K562 (cell line): ENCODE results near the gene ADRB1. TPM values are rescaled to one million over a fixed set of nuclear protein-coding genes. Genes with fewer than 3 reads are reported as not detected.

Experiments used
- ATAC-seq: fragments of 200-7000 bp; cut with Tn5 transposase; 3 replicates; pipeline ENCODE4 v1.9.1; 2020; ENCODE audit warnings: moderate library complexity
- BruUV-seq: library from RNA; stranded (reverse); fragments of 400-500 nt; replicated peaks from 2 replicates; lab custom pipeline; 2021; lab: Mats Ljungman, UMichigan
- CTCF ChIA-PET: fragments of 300-600 bp; formaldehyde crosslinking; extraction: SDS; loops from one replicate; lab custom pipeline; 2021; ENCODE audit warnings: low intra/inter-chr PET ratio; lab: Yijun Ruan, JAX
- POLR2A ChIA-PET: fragments of 300-600, 350-650 bp; sonication (Branson Sonifier 250); formaldehyde crosslinking; extraction: SDS; loops from one replicate; lab custom pipeline; 2021; ENCODE audit warnings: antibody characterized with exemption, inconsistent platforms; lab: Yijun Ruan, JAX
- DNase-seq, 4 experiments: peaks; one replicate each; pipeline versions ENCODE4 v3.0.0 to v3.0.0-alpha.2; 2011 to 2018; ENCODE audit warnings: low spot score in 3 of 4, mixed read lengths in 3 of 4; ENCODE audit errors: extremely low read depth in 1 of 4
- FAIRE-seq: peaks from 2 replicates; lab custom pipeline; 2011; peaks lifted over from hg19 to GRCh38; lab: Jason Lieb, UNC
- H2AFZ ChIP-seq: 2 replicates; pipeline ENCODE4 v1.6.0; 2011; ENCODE audit warnings: low read depth, low read length, control low read depth, inconsistent platforms
- H3K27ac ChIP-seq: fragments of 200-600 bp; 3 replicates; pipeline ENCODE4 v1.8.0; 2011; ENCODE audit warnings: low read depth, mild to moderate bottlenecking, control low read depth, inconsistent platforms, low read length, moderate library complexity, mixed read lengths; ENCODE audit errors: extremely low read depth
- H3K27me3 ChIP-seq, 2 experiments: fragments of 300-600 bp in 1 of 2; 2 replicates in 1 of 2; 3 replicates in 1 of 2; pipeline versions ENCODE4 v1.6.0 to v1.8.0; 2011; ENCODE audit warnings: inconsistent platforms in 2 of 2, low read length in 2 of 2, mild to moderate bottlenecking in 1 of 2, mixed read lengths in 1 of 2, moderate library complexity in 1 of 2; ENCODE audit not compliant: control insufficient read depth in 2 of 2, insufficient read depth in 2 of 2
- H3K36me3 ChIP-seq: fragments of 300-600 bp; 3 replicates; pipeline ENCODE4 v1.8.0; 2011; ENCODE audit warnings: mild to moderate bottlenecking, low read length, inconsistent platforms; ENCODE audit not compliant: control insufficient read depth, insufficient read depth
- H3K4me1 ChIP-seq, 2 experiments: fragments of 200-600 bp in 1 of 2; replicated peaks in 1 of 2; 2 replicates in 1 of 2; 3 replicates in 1 of 2; pipeline versions ENCODE4 v1.5.1 to v1.8.0; 2011; ENCODE audit warnings: inconsistent platforms in 2 of 2, low read length in 2 of 2, mild to moderate bottlenecking in 1 of 2, mixed read lengths in 1 of 2, moderate library complexity in 1 of 2; ENCODE audit not compliant: control insufficient read depth in 2 of 2, insufficient read depth in 2 of 2
- H3K4me2 ChIP-seq: 2 replicates; pipeline ENCODE4 v1.6.1; 2011; ENCODE audit warnings: low read length, control low read depth, inconsistent platforms, mixed read lengths; ENCODE audit not compliant: insufficient read depth
- H3K4me3 ChIP-seq: fragments of 200-600 bp; sonication (generic), shearing (Covaris generic); 2 replicates; pipeline ENCODE4 v1.5.1; 2016; ENCODE audit warnings: control low read depth, inconsistent platforms
- H3K79me2 ChIP-seq: fragments of 200-600 bp; 3 replicates; pipeline ENCODE4 v1.8.0; 2011; ENCODE audit warnings: low read length, inconsistent platforms; ENCODE audit not compliant: control insufficient read depth, insufficient read depth
- H3K9ac ChIP-seq, 2 experiments: 2 replicates each; pipeline versions ENCODE4 v1.6.0 to v1.6.1; 2011; ENCODE audit warnings: low read depth in 2 of 2, low read length in 2 of 2, control low read depth in 1 of 2, inconsistent platforms in 1 of 2, mild to moderate bottlenecking in 1 of 2, mixed read lengths in 1 of 2; ENCODE audit not compliant: insufficient read depth in 1 of 2
- H3K9me1 ChIP-seq: one replicate; pipeline ENCODE4 v1.6.0; 2011; ENCODE audit warnings: inconsistent platforms, mild to moderate bottlenecking, low read length, moderate library complexity; ENCODE audit not compliant: control insufficient read depth, insufficient read depth
- H3K9me3 ChIP-seq: replicated peaks from 2 replicates; pipeline ENCODE4 v1.5.1; 2011; ENCODE audit warnings: low read depth, low read length, inconsistent platforms; ENCODE audit not compliant: control insufficient read depth, insufficient read depth
- H4K20me1 ChIP-seq: replicated peaks from 2 replicates; pipeline ENCODE4 v1.6.1; 2011; ENCODE audit warnings: low read length, inconsistent platforms, mixed read lengths; ENCODE audit not compliant: control insufficient read depth, insufficient read depth
- CXXC5 ChIP-seq: fragments of 250-450 bp; sonication (Bioruptor Pico); IDR thresholded peaks from 2 replicates; pipeline ENCODE4 v1.8.0; 2022; ENCODE audit warnings: inconsistent platforms, mild to moderate bottlenecking, moderate library complexity
- GATAD2B ChIP-seq: fragments of 450-650 bp; IDR thresholded peaks from 2 replicates; pipeline ENCODE4 v1.6.1; 2017; ENCODE audit warnings: mild to moderate bottlenecking, borderline replicate concordance
- RFX1 ChIP-seq: fragments of 450-650 bp; IDR thresholded peaks from 2 replicates; pipeline ENCODE4 v1.6.1; 2016; ENCODE audit warnings: mild to moderate bottlenecking, moderate library complexity
- ZFP91 ChIP-seq: sonication (generic); formaldehyde crosslinking; IDR thresholded peaks from 2 replicates; pipeline ENCODE4 v1.8.0; 2022; ENCODE audit warnings: mild to moderate bottlenecking, missing genetic modification reagents
- ZNF318 ChIP-seq, 2 experiments: fragments of 450-650 bp; IDR thresholded peaks; 2 replicates each; pipeline ENCODE4 v1.6.1; 2016; ENCODE audit warnings: mild to moderate bottlenecking in 2 of 2, borderline replicate concordance in 1 of 2, low read depth in 1 of 2, moderate library complexity in 1 of 2
- WGBS: fragments of 100-300 bp; shearing (Covaris generic); methylation state at CpG from one replicate; pipeline ENCODE4 v1.1.6; 2016; ENCODE audit warnings: low coverage, mixed read lengths; ENCODE audit not compliant: insufficient coverage; ENCODE audit errors: missing lambda C conversion rate; 5-methylcytosine and 5-hydroxymethylcytosine counted together
- in situ Hi-C: fragments of 300-500 bp; cut with MboI; formaldehyde crosslinking; loops from 4 replicates; pipeline ENCODE4 v1.15.0; 2018; ENCODE audit warnings: inconsistent platforms, mixed read lengths
- intact Hi-C: fragments of 100-400 bp; cut with micrococcal nuclease; formaldehyde crosslinking; loops from 2 replicates; pipeline ENCODE4 v1.14.2; 2022
- polyA plus RNA-seq, 8 experiments: library from polyadenylated mRNA; depleted of rRNA in 4 of 8; stranded (reverse) in 5 of 8; unstranded in 3 of 8; fragments of >200 nt; fragmentation: Nextera tagmentation in 2 of 8; fragmentation: Illumina TruSeq in 1 of 8; extraction: Ambion mirVana in 2 of 8; extraction: Trizol in 1 of 8; gene quantifications; 2 replicates each; pipeline versions ENCODE4 v1.2.1 to v1.2.3, GENCODE V29; 2011 to 2014; ENCODE audit warnings: inconsistent platforms in 1 of 8, missing spikeins in 1 of 8
- total RNA-seq, 7 experiments: library from RNA; depleted of rRNA in 6 of 7; stranded (reverse); fragments of >200 nt in 6 of 7; fragmentation: Illumina TruSeq in 2 of 7; extraction: Trizol in 2 of 7; gene quantifications; 2 replicates each; pipeline versions ENCODE4 v1.2.1 to v1.2.3, GENCODE V29; 2011 to 2021; ENCODE audit warnings: low replicate concordance in 1 of 7

Gene ADRB1
- total and polyA plus RNA-seq, 9 of the 15 experiments (the other 6 are each of a cell fraction or from before 2014, with no cell fraction given): 0.07 to 0.11 (median 0.09) TPM; not detected in 6

- Histone ChIP-seq H3K79me2 (no peaks in the 10 kb centered on the region), H3K9me1 (no peaks in the 10 kb centered on the region), H3K36me3 (no peaks in the 10 kb centered on the region), H4K20me1 (no peaks in the 10 kb centered on the region), H3K27ac (no peak overlapping the region), H3K4me3 (no peak overlapping the region), H3K4me2 (no peak overlapping the region), H3K9me3 (no peaks in the 10 kb centered on the region), H3K9ac (no peak overlapping the region), H3K4me1 (peaks cover 5 to 9% of the 10 kb centered on the region in 2 experiments; a peak in 3 of 5 replicates), H2AFZ (no peak overlapping the region), H3K27me3 (no peaks in the 10 kb centered on the region)
- TF ChIP-seq ZFP91 (CRISPR knock-in tag) (no peak), RFX1 (no peak), CXXC5 (CRISPR knock-in tag) (no peak), ZNF318 (IDR thresholded peaks at IDR 0.05; ENCODE audit: borderline replicate concordance in 1 of 2, low read depth in 1 of 2) (no peak), GATAD2B (no peak)
- BruUV-seq: no TSS peak
- POLR2A ChIA-PET: no interaction called here
- ATAC-seq (no peak), DNase-seq (no peak), FAIRE-seq (no peak)
- WGBS: 37% methylated on average over 4 of the region's 4 CpGs
- CTCF ChIA-PET: no interaction called here
- in situ Hi-C loops (no loop called here), intact Hi-C loops (loop anchor here (10.0 kb wide), 1 partner anchor 174 kb away; the partner anchor contains the start of genes DCLRE1A and NHLRC2)
These were observed 15.2 kb upstream of the ADRB1 start for GRCh38 chr10:114028425-114028824.
